Medulla oblongata (tissue), 1 donor: ENCODE results near the gene TMEM184A.
"Not testable (repeated sequence)": the region's sequence is repeated elsewhere in the genome, so short reads cannot be mapped to it uniquely, and the experiment has no call there.

ENCODE experiments used
- DNase-seq: peaks from one replicate; pipeline ENCODE4 v3.0.0-alpha.2; 2015; ENCODE audit errors: extremely low spot score

Gene TMEM184A

GRCh38 chr7:1523208-1523607 is 32.8 kb downstream of the TMEM184A start:
- no peak for DNase-seq

GRCh38 chr7:1521456-1521855 is 34.5 kb downstream of the TMEM184A start:
- no peak for DNase-seq

- DNase-seq = no peak
These were observed 35.3 kb downstream of the TMEM184A start for GRCh38 chr7:1520539-1521234.

GRCh38 chr7:1519322-1519922 is 36.6 kb downstream of the TMEM184A start:
- not testable (repeated sequence) for DNase-seq

GRCh38 chr7:1516586-1517251 is 39.3 kb downstream of the TMEM184A start:
- no peak for DNase-seq

GRCh38 chr7:1515509-1515967 is 40.5 kb downstream of the TMEM184A start:
- DNase-seq = not testable (repeated sequence)

- DNase-seq = no peak
These were observed 41.0 kb downstream of the TMEM184A start for GRCh38 chr7:1514995-1515401.

GRCh38 chr7:1514407-1514806 is 41.6 kb downstream of the TMEM184A start:
- DNase-seq = no peak

GRCh38 chr7:1513657-1514095 is 42.3 kb downstream of the TMEM184A start:
- peak; percentile 31 for DNase-seq

- peak; percentile 65 for DNase-seq
These were observed 43.0 kb downstream of the TMEM184A start for GRCh38 chr7:1512781-1513656.

GRCh38 chr7:1511444-1512422 is 44.3 kb downstream of the TMEM184A start:
- DNase-seq = no peak

- no peak for DNase-seq
These were observed 45.2 kb downstream of the TMEM184A start for GRCh38 chr7:1510780-1511154.

- no peak for DNase-seq
These were observed 46.8 kb downstream of the TMEM184A start for GRCh38 chr7:1509226-1509625.

GRCh38 chr7:1508277-1508758 is 47.7 kb downstream of the TMEM184A start:
- DNase-seq = no peak

- DNase-seq = no peak
These were observed 50.1 kb downstream of the TMEM184A start for GRCh38 chr7:1505731-1506550.

GRCh38 chr7:1503816-1504775 is 51.9 kb downstream of the TMEM184A start, which contains the start of gene INTS1:
Gene INTS1 (minus strand): TSS chr7:1504389. CDS start chr7:1503960, 429 bp downstream.
- peak; percentile 95 for DNase-seq

GRCh38 chr7:1503390-1503789 is 52.6 kb downstream of the TMEM184A start:
- DNase-seq = no peak

GRCh38 chr7:1502845-1503244 is 53.2 kb downstream of the TMEM184A start:
- DNase-seq = no peak
